Mesothelial cell of epicardium (in vitro differentiated cells): ENCODE data around the gene NFX1. TPM values are rescaled to one million over a fixed set of nuclear protein-coding genes. Genes with fewer than 3 reads are reported as not detected.

Experiments
- DNase-seq, 2 experiments: peaks; one replicate each; pipeline ENCODE4 v3.0.0; 2021; ENCODE audit warnings: low spot score in 2 of 2; ENCODE audit not compliant: unreplicated experiment in 2 of 2
- H3K27ac Mint-ChIP-seq: 2 replicates; pipeline ENCODE4 v1.8.0; 2021; ENCODE audit warnings: mixed read lengths
- H3K27me3 Mint-ChIP-seq: 2 replicates; pipeline ENCODE4 v1.8.0; 2021; ENCODE audit warnings: low read depth, mixed read lengths
- H3K36me3 Mint-ChIP-seq: 2 replicates; pipeline ENCODE4 v1.8.0; 2021; ENCODE audit warnings: mixed read lengths
- H3K4me1 Mint-ChIP-seq: 2 replicates; pipeline ENCODE4 v1.8.0; 2021; ENCODE audit warnings: mixed read lengths
- H3K4me3 Mint-ChIP-seq: 2 replicates; pipeline ENCODE4 v1.8.0; 2021; ENCODE audit warnings: mild to moderate bottlenecking, moderate library complexity, mixed read lengths
- H3K9me3 Mint-ChIP-seq: 2 replicates; pipeline ENCODE4 v1.8.0; 2021; ENCODE audit warnings: mixed read lengths
- total RNA-seq: library from RNA; stranded (reverse); gene quantifications from 3 replicates; pipeline ENCODE4 v1.2.1, GENCODE V29; 2021
- TF ChIP-seq, protein P1 (sequence below): fragments of 200-600 bp; sonication (generic); IDR thresholded peaks from one replicate; pipeline ENCODE4 v1.5.0; 2021; ENCODE audit warnings: antibody characterized with exemption; ENCODE audit not compliant: unreplicated experiment

The NFX1 gene
- total RNA-seq, 1 donor from 2014 or later, result 30.2 TPM

DNA sequence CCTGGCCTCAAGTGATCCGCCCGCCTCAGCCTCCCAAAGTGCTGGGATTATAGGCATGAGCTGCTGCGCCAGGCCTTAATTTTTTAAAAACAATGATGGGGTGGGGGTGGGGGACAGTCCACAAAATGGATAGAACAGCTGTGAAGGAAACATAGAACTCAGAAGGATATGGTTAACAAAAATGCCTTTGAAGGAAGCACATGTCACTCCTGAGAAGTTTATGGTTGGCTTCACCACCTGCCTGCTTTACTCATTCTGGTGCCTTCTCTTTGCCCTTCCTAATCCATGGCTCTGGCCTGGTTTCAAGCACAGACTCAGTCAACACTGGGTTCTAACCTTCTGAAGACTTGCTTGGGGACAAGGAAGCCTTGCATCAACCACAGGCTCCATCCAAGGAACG lies 36.1 kb upstream of the NFX1 start:
- no peak overlapping the region for H3K27ac Mint-ChIP-seq
- H3K4me3 Mint-ChIP-seq, result no peak overlapping the region
- H3K36me3 Mint-ChIP-seq, result peaks cover 20% of the 10 kb centered on the region
- no peak for DNase-seq
- no peaks in the 10 kb centered on the region for H3K4me1 Mint-ChIP-seq
- no peaks in the 10 kb centered on the region for H3K9me3 Mint-ChIP-seq
- TF ChIP-seq, protein P1, sequence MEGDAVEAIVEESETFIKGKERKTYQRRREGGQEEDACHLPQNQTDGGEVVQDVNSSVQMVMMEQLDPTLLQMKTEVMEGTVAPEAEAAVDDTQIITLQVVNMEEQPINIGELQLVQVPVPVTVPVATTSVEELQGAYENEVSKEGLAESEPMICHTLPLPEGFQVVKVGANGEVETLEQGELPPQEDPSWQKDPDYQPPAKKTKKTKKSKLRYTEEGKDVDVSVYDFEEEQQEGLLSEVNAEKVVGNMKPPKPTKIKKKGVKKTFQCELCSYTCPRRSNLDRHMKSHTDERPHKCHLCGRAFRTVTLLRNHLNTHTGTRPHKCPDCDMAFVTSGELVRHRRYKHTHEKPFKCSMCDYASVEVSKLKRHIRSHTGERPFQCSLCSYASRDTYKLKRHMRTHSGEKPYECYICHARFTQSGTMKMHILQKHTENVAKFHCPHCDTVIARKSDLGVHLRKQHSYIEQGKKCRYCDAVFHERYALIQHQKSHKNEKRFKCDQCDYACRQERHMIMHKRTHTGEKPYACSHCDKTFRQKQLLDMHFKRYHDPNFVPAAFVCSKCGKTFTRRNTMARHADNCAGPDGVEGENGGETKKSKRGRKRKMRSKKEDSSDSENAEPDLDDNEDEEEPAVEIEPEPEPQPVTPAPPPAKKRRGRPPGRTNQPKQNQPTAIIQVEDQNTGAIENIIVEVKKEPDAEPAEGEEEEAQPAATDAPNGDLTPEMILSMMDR, result no peak
- H3K27me3 Mint-ChIP-seq, result no peaks in the 10 kb centered on the region

DNA sequence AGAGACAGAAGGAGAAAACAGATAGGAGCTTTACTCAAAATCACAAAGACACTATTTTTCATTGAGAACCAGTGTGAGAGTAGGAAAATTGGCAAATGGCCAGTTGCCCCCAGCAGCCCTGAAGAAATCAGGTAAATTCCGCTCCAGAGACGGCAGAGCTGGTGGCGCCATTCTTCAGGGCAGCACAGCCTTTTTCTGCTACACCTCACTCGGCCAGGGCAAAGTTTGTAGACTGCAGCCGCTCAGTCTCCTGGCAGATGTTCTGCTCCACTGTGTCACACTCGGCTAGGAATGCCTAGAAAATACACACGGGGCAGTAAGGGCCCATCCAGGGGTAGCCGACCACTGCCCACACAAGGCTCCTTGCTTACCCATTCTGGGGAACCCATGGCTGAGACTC lies 35.3 kb upstream of the NFX1 start:
- Mint-ChIP-seq H3K9me3 (no peaks in the 10 kb centered on the region), H3K36me3 (peaks cover 24% of the 10 kb centered on the region), H3K27ac (no peak overlapping the region), H3K4me3 (no peak overlapping the region), H3K27me3 (no peaks in the 10 kb centered on the region), H3K4me1 (no peaks in the 10 kb centered on the region)
- TF ChIP-seq, protein P1, result no peak
- no peak for DNase-seq

DNA sequence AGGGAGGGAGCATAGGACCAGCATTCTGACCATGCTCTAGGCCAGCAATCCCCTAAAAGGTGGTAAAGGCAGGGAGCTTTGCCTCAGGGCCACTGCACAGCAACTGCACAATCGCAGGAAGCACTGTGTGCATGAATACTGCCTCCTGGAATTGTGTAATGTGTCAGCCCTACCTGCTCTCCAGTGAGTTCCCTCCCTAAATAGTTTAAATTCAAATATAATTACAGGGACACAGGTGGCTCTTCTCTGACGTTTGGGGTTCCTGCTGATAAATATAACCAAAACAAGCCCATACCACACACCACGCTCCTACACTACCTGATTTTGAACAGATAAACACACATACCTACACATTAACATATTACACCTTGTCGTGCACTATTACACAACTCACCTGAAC lies 34.8 kb upstream of the NFX1 start:
- Mint-ChIP-seq H3K4me1 (no peaks in the 10 kb centered on the region), H3K27ac (no peak overlapping the region), H3K4me3 (no peak overlapping the region), H3K27me3 (no peaks in the 10 kb centered on the region), H3K36me3 (peaks cover 29% of the 10 kb centered on the region), H3K9me3 (no peaks in the 10 kb centered on the region)
- TF ChIP-seq, protein P1, result no peak
- no peak for DNase-seq

DNA sequence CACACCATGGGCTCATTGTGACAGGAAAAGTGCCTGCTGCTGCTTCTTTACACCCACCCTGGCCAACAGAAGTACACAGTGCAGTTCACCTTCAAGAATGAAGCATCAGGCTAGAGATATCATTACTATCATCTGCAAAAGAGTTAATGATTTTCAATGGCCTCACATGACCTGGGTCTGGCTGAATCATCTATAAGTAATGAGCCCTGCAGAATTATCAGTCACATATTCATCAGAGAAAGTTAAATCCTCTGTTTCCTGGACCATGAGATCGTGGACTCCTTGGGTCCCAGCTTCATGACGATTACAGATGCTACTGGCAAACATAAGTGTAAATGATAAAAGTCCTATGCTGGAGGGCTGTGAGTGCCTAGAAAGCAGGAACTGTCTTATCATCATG lies 34.1 kb upstream of the NFX1 start:
- H3K27me3 Mint-ChIP-seq, result no peaks in the 10 kb centered on the region
- H3K27ac Mint-ChIP-seq, result no peak overlapping the region
- DNase-seq, result no peak
- H3K4me1 Mint-ChIP-seq, result no peaks in the 10 kb centered on the region
- H3K9me3 Mint-ChIP-seq, result no peaks in the 10 kb centered on the region
- no peak overlapping the region for H3K4me3 Mint-ChIP-seq
- TF ChIP-seq, protein P1, result no peak
- peaks cover 34% of the 10 kb centered on the region for H3K36me3 Mint-ChIP-seq

DNA sequence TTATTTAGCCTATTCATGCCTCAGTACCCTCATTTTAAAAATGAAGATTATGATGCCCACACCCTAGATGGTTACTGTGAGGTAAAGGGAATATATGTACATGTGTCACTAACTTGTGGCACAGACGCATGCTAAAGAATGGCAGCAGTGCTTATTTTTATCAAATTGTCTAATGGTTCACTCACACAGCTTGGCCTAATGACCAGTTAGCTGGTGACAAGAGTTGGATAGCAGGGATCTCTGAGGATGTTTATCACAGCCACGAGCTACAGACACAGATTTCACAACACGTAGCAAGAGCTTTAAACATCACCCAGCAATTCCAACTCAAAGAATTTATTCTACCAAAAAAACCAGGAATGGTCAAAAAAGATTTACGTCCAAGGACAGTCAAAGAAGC lies 33.0 kb upstream of the NFX1 start:
- Mint-ChIP-seq H3K9me3 (no peaks in the 10 kb centered on the region), H3K36me3 (peaks cover 36% of the 10 kb centered on the region), H3K27ac (no peak overlapping the region), H3K4me1 (no peaks in the 10 kb centered on the region), H3K27me3 (no peaks in the 10 kb centered on the region), H3K4me3 (no peak overlapping the region)
- DNase-seq, result no peak
- TF ChIP-seq, protein P1, result no peak

DNA sequence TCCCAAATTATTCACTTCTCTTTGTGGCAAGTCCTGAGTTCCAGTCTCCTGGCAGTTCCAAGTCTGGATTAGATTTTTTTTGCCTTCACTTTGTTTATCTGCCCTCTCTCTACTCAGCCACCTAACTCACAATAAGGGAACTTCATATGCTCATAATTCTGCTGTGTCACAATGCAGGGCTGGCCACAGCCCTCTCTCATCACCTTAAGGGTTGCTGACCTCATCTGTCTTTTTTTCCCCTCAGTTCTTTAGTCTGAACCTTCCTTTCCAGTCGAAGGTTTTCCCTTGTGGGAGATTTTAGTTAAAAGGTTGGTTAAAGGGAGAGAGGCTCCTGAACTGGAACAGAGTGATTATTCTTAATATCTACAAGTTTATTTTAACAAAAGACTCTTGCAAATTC lies 29.9 kb upstream of the NFX1 start:
- Mint-ChIP-seq H3K4me1 (peaks cover 16% of the 10 kb centered on the region), H3K9me3 (no peaks in the 10 kb centered on the region), H3K36me3 (peaks cover 23% of the 10 kb centered on the region), H3K4me3 (no peak overlapping the region), H3K27ac (no peak overlapping the region), H3K27me3 (no peaks in the 10 kb centered on the region)
- TF ChIP-seq, protein P1, result no peak
- no peak for DNase-seq
